WI38 (cell line): ENCODE measurements around the gene UBE2H.

Source experiments
- H3K4me3 ChIP-seq: 2 replicates; pipeline ENCODE4 v1.5.1; 2011; ENCODE audit warnings: low read depth, mild to moderate bottlenecking, control low read depth, low read length
- CTCF ChIP-seq: IDR thresholded peaks from 2 replicates; pipeline ENCODE4 v1.5.1; 2012; ENCODE audit warnings: low read depth, mild to moderate bottlenecking, control low read depth, low read length

Gene UBE2H

GRCh38 chr7:129785685-129786514 is 166.9 kb downstream of the UBE2H start:
- H3K4me3 ChIP-seq = no peak overlapping the region
- TF ChIP-seq CTCF = no peak

- no peak overlapping the region for H3K4me3 ChIP-seq
- TF ChIP-seq CTCF = no peak
Observed at GRCh38 chr7:129784783-129785684, 167.7 kb downstream of the UBE2H start.

- no peak for TF ChIP-seq CTCF
- H3K4me3 ChIP-seq = no peak overlapping the region
Observed at GRCh38 chr7:129784437-129784782, 168.3 kb downstream of the UBE2H start.

- TF ChIP-seq CTCF = no peak
- no peak overlapping the region for H3K4me3 ChIP-seq
Observed at GRCh38 chr7:129783584-129783919, 169.2 kb downstream of the UBE2H start.

GRCh38 chr7:129782818-129783583 is 169.8 kb downstream of the UBE2H start:
- no peak overlapping the region for H3K4me3 ChIP-seq
- TF ChIP-seq CTCF = no peak

GRCh38 chr7:129781928-129782817 is 170.6 kb downstream of the UBE2H start:
- no peak overlapping the region for H3K4me3 ChIP-seq

More at GRCh38 chr7:129781928-129782817, 170.6 kb downstream of the UBE2H start:
- no peak for TF ChIP-seq CTCF
